ENCODE measurements around the gene ITGB3.

- TF ChIP-seq CTCF (IDR thresholded peaks at IDR 0.05) (no peak), POLR2A (IDR thresholded peaks at IDR 0.05) (no peak)
Observed at GRCh38 chr17:47214931-47215330, 38.7 kb upstream of the ITGB3 start.

Measured in thyroid gland (tissue), 4 donors.